Suprapubic skin (tissue), 3 donors: ENCODE data around the gene ACTL10.

Experiments
- CTCF ChIP-seq, 2 donors: fragments of 200-600 bp in 1 of 2; fragments of 450-650 bp in 1 of 2; sonication (generic) in 1 of 2; IDR thresholded peaks; one replicate each; pipeline ENCODE4 v1.5.1; 2016 to 2019; ENCODE audit warnings: antibody characterized with exemption in 2 of 2, mild to moderate bottlenecking in 1 of 2, moderate library complexity in 1 of 2
- POLR2A ChIP-seq, 2 donors: fragments of 450-650 bp; IDR thresholded peaks; one replicate each; pipeline ENCODE4 v1.6.1; 2017; ENCODE audit warnings: antibody characterized with exemption in 2 of 2, mild to moderate bottlenecking in 2 of 2, moderate library complexity in 2 of 2

- TF ChIP-seq POLR2A (IDR thresholded peaks at IDR 0.05) (no peak), CTCF (IDR thresholded peaks at IDR 0.05) (no peak)
These were observed 27.9 kb downstream of the ACTL10 start for GRCh38 chr20:33694639-33695012.
